Measurements from ENCODE around the gene PHOSPHO1.

GRCh38 chr17:49266233-49266632, 35.6 kb upstream of the PHOSPHO1 start:
- TF ChIP-seq POLR2A (IDR thresholded peaks at IDR 0.05) (no peak), CTCF (IDR thresholded peaks at IDR 0.05) (no peak), POLR2AphosphoS5 (IDR thresholded peaks at IDR 0.05) (no peak)

All from upper lobe of left lung (tissue), 4 donors.